SU-DHL-6 (cell line): ENCODE data around the gene KCNC1.

Experiments used
- H2AFZ ChIP-seq: fragments of 200-600 bp; sonication (generic); 2 replicates; pipeline ENCODE4 v1.6.1; 2014; ENCODE audit warnings: low read depth, mild to moderate bottlenecking, moderate library complexity, mixed read lengths, antibody characterized with exemption, low read length; ENCODE audit not compliant: severe bottlenecking
- H3F3A ChIP-seq: fragments of 200-600 bp; shearing (Covaris generic); 2 replicates; pipeline ENCODE4 v1.6.0; 2016; ENCODE audit warnings: antibody characterized with exemption, mild to moderate bottlenecking; ENCODE audit not compliant: insufficient read depth
- H3K27ac ChIP-seq: fragments of 200-600 bp; sonication (generic); 2 replicates; pipeline ENCODE4 v1.5.1; 2016; ENCODE audit warnings: low read depth, mild to moderate bottlenecking, low read length, moderate library complexity, mixed read lengths
- H3K27me3 ChIP-seq: fragments of 200-600 bp; sonication (generic), shearing (Covaris generic); 2 replicates; pipeline ENCODE4 v1.6.0; 2014; ENCODE audit warnings: mild to moderate bottlenecking, low read length
- H3K36me3 ChIP-seq: fragments of 200-600 bp; sonication (generic); 2 replicates; pipeline ENCODE4 v1.6.1; 2014; ENCODE audit warnings: mild to moderate bottlenecking, low read length, mixed read lengths
- H3K4me2 ChIP-seq: fragments of 300-600, 200-600 bp; shearing (Covaris generic), sonication (generic); 2 replicates; pipeline ENCODE4 v1.6.0; 2014; ENCODE audit warnings: low read length, low read depth, mild to moderate bottlenecking; ENCODE audit not compliant: poor library complexity, severe bottlenecking
- H3K4me3 ChIP-seq: fragments of 200-600 bp; sonication (generic); 2 replicates; pipeline ENCODE4 v1.5.1; 2014; ENCODE audit warnings: antibody characterized with exemption, low read length, mild to moderate bottlenecking, mixed read lengths; ENCODE audit not compliant: insufficient read depth, poor library complexity, severe bottlenecking
- H3K79me2 ChIP-seq: fragments of 200-600 bp; sonication (generic); 2 replicates; pipeline ENCODE4 v1.6.1; 2014; ENCODE audit warnings: mild to moderate bottlenecking, low read length, moderate library complexity; ENCODE audit not compliant: insufficient read depth
- H3K9ac ChIP-seq: fragments of 200-600 bp; sonication (generic); 2 replicates; pipeline ENCODE4 v1.7.0; 2014; ENCODE audit warnings: mild to moderate bottlenecking, low read length
- H3K9me2 ChIP-seq: fragments of 200-600 bp; sonication (generic); replicated peaks from 2 replicates; pipeline ENCODE4 v1.6.1; 2014; ENCODE audit warnings: low read length; ENCODE audit not compliant: insufficient read depth
- H3K9me3 ChIP-seq: fragments of 200-600 bp; sonication (generic); 2 replicates; pipeline ENCODE4 v1.6.1; 2014; ENCODE audit warnings: low read length, mixed read lengths; ENCODE audit not compliant: insufficient read depth
- H4K20me1 ChIP-seq: fragments of 200-600 bp; sonication (generic); 2 replicates; pipeline ENCODE4 v1.6.1; 2014; ENCODE audit warnings: low read depth, mild to moderate bottlenecking, antibody characterized with exemption, low read length, moderate library complexity, mixed read lengths
- CTCF ChIP-seq: fragments of 200-600 bp; sonication (generic); IDR thresholded peaks from one replicate; pipeline ENCODE4 v1.5.1; 2017; ENCODE audit warnings: antibody characterized with exemption, mild to moderate bottlenecking, low read length, moderate library complexity; ENCODE audit not compliant: insufficient read depth, poor library complexity, severe bottlenecking
- EZH2phosphoT487 ChIP-seq: fragments of 200-600 bp; sonication (generic), shearing (Covaris generic); conservative IDR thresholded peaks from 2 replicates; pipeline ENCODE4 v1.6.1; 2018; ENCODE audit warnings: mild to moderate bottlenecking, antibody characterized with exemption, low read length, moderate library complexity, mixed read lengths

Gene KCNC1

GRCh38 chr11:17790453-17790852 lies 55.9 kb downstream of the KCNC1 start:
- H3K9me2 ChIP-seq: no peaks in the 10 kb centered on the region
- no peak for TF ChIP-seq EZH2phosphoT487
- TF ChIP-seq CTCF: no peak
- no peaks in the 10 kb centered on the region for H3F3A ChIP-seq
- no peak overlapping the region for H3K4me3 ChIP-seq
- no peak overlapping the region for H3K9ac ChIP-seq
- H3K27me3 ChIP-seq: no peaks in the 10 kb centered on the region
- no peak overlapping the region for H3K27ac ChIP-seq
- H3K79me2 ChIP-seq: no peaks in the 10 kb centered on the region
- no peaks in the 10 kb centered on the region for H3K9me3 ChIP-seq
- H4K20me1 ChIP-seq: no peaks in the 10 kb centered on the region
- H2AFZ ChIP-seq: no peak overlapping the region
- H3K36me3 ChIP-seq: no peaks in the 10 kb centered on the region
- H3K4me2 ChIP-seq: no peak overlapping the region

GRCh38 chr11:17791144-17791543 lies 56.6 kb downstream of the KCNC1 start:
- Histone ChIP-seq H2AFZ (no peak overlapping the region), H3K27ac (no peak overlapping the region), H3K4me3 (no peak overlapping the region), H3K4me2 (no peak overlapping the region), H3K9me3 (no peaks in the 10 kb centered on the region), H3K36me3 (no peaks in the 10 kb centered on the region), H3K9me2 (no peaks in the 10 kb centered on the region), H4K20me1 (no peaks in the 10 kb centered on the region), H3F3A (no peaks in the 10 kb centered on the region), H3K79me2 (no peaks in the 10 kb centered on the region), H3K9ac (no peak overlapping the region), H3K27me3 (no peaks in the 10 kb centered on the region)
- TF ChIP-seq CTCF (no peak), EZH2phosphoT487 (no peak)

GRCh38 chr11:17792161-17792560 lies 57.6 kb downstream of the KCNC1 start:
- TF ChIP-seq EZH2phosphoT487 (no peak), CTCF (no peak)
- H3K36me3 ChIP-seq: no peaks in the 10 kb centered on the region
- no peaks in the 10 kb centered on the region for H3K79me2 ChIP-seq
- no peaks in the 10 kb centered on the region for H3K9me2 ChIP-seq
- no peaks in the 10 kb centered on the region for H3K9me3 ChIP-seq
- no peak overlapping the region for H3K4me2 ChIP-seq
- no peaks in the 10 kb centered on the region for H3F3A ChIP-seq
- H2AFZ ChIP-seq: no peak overlapping the region
- H4K20me1 ChIP-seq: no peaks in the 10 kb centered on the region
- no peak overlapping the region for H3K27ac ChIP-seq
- H3K27me3 ChIP-seq: no peaks in the 10 kb centered on the region
- H3K4me3 ChIP-seq: no peak overlapping the region
- H3K9ac ChIP-seq: no peak overlapping the region
